ENCODE results near the gene OR13C2.
"Not testable (repeated sequence)": the region's sequence is repeated elsewhere in the genome, so short reads cannot be mapped to it uniquely, and the experiment has no call there.

The OR13C2 gene, protein sequence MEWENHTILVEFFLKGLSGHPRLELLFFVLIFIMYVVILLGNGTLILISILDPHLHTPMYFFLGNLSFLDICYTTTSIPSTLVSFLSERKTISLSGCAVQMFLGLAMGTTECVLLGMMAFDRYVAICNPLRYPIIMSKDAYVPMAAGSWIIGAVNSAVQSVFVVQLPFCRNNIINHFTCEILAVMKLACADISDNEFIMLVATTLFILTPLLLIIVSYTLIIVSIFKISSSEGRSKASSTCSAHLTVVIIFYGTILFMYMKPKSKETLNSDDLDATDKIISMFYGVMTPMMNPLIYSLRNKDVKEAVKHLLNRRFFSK

DNA sequence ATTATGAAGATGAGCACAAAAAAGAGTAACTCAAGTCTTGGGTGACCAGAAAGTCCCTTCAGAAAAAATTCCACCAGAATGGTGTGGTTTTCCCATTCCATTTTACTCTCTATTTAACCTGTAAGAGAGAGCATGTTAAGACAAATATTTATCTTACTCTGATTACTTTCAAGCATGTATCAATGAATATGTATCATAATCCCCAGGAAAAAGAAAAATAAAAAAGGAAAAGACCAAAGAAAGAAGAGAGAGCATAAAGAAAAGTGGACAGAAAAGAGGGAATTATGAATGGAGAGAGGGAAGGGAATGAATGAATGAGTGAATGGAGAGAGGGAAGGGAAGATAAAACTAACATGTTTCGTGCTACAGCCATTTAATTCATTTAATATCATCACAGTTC lies at the start of gene OR13C2:
Gene OR13C2, minus strand, starts transcription at position 101 of the 400 bp plus-strand sequence. Its CDS starts 0 bp downstream, at position 101.
- H3K36me3 ChIP-seq (ENCODE audit: insufficient read depth, low read length); H3K4me1 ChIP-seq (ENCODE audit: insufficient read depth, low read length); H3K9me3 ChIP-seq (ENCODE audit: control insufficient read depth, insufficient read depth, low read length); H3K9ac ChIP-seq (ENCODE audit: low read depth, low read length): not testable (repeated sequence)

DNA sequence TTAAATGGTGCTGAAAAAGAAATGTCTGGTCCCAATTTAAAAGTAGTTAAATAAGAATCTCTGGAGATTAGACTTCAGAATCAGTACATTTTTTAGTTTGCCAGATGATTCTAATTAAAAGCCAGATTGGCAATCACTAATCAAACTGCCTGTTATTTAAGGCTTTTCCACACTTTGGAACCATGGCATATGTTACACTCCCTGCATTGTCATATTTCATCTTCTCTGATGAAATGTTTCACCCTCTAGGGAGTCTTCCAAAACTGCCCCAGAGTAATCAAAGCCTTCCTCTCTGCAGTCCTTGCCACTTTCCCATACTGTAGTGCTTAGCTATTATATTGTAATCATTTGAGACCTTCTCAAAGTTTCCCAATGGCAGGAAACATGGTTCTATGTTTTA lies 30.0 kb upstream of the OR13C2 start:
- no peaks in the 10 kb centered on the region for H3K4me1 ChIP-seq (ENCODE audit: insufficient read depth, low read length)
- no peaks in the 10 kb centered on the region; the same call in 1 of the 2 replicates for H3K9me3 ChIP-seq (ENCODE audit: control insufficient read depth, insufficient read depth, low read length)
- no peaks in the 10 kb centered on the region for H3K36me3 ChIP-seq (ENCODE audit: insufficient read depth, low read length)
- H3K9ac ChIP-seq (ENCODE audit: low read depth, low read length), result no peak overlapping the region

DNA sequence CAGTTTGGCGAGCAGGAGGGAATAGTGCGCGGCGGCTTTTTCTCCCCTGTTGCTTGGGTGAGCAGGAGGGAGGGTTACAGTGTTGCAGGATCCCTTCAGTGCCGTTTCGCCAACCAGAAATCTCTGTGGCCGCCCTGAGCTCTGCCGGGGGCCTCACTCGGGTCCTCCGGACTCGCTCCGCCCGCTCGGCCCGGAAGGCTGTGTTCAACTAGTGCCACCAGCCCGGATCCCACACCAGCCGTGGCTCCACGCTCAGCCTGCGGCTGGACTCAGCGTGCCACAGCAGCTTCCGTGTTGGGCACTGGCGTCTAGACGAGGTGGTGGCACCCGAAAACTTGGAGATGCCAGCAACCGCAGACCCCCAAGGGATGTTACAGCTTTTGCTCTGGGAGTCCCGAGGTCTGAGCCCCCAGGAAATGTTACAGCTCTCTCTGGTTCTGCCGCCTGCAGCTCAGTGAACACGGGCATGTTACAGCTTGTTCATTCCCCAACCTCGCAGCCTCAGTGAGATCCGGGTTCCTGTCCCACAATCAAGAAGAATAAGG lies 28.6 kb upstream of the OR13C2 start:
- Histone ChIP-seq H3K9me3 (ENCODE audit: control insufficient read depth, insufficient read depth, low read length) (no peaks in the 10 kb centered on the region), H3K4me1 (ENCODE audit: insufficient read depth, low read length) (no peaks in the 10 kb centered on the region), H3K9ac (ENCODE audit: low read depth, low read length) (no peak overlapping the region), H3K36me3 (ENCODE audit: insufficient read depth, low read length) (no peaks in the 10 kb centered on the region)

DNA sequence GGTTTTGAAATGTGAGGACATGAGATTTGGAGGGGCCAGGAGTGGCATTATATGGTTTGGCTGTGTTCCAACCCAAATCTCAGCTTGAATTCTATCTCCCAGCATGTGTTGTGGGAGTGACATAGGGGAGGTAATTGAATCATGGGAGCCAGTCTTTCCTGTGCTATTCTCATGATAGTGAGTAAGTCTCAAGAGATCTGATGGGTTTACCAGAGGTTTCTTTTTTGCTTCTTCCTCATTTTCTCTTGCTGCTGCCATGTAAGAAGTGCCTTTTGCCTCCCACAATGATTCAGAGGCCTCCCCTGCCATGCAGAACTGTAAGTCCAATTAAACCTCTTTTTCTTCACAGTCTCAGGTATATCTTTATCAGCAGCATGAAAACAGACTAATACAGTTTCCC lies 20.5 kb upstream of the OR13C2 start:
- not testable (repeated sequence) for H3K9ac ChIP-seq (ENCODE audit: low read depth, low read length)

DNA sequence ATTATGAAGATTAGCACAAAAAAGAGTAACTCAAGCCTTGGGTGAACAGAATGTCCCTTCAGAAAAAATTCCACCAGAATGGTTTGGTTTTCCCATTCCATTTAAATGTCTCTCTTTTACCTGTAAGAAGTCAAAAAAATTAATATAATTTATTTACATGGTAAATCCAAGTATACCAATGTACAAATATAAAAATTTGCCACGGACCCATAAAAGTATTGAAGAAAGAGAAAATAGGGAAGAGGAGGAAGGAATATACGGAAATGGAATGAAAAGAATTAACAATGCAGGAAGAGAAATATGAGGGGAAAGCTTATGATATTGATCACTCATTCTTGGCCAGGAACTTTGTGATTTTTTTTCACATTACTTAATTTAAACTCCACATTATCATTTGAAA lies 12.7 kb upstream of the OR13C2 start, which contains the start of gene OR13C9:
Gene OR13C9, minus strand, starts transcription at position 101 of the 400 bp plus-strand sequence. Its CDS starts 0 bp downstream, at position 101.
- Histone ChIP-seq H3K4me1 (ENCODE audit: insufficient read depth, low read length) (no peaks in the 10 kb centered on the region), H3K36me3 (ENCODE audit: insufficient read depth, low read length) (no peaks in the 10 kb centered on the region), H3K9me3 (ENCODE audit: control insufficient read depth, insufficient read depth, low read length) (no peaks in the 10 kb centered on the region), H3K9ac (ENCODE audit: low read depth, low read length) (no peak within 1 kb of the TSS)

More for the DNA sequence above, 20.5 kb upstream of the OR13C2 start:
- H3K4me1 ChIP-seq (ENCODE audit: insufficient read depth, low read length); H3K36me3 ChIP-seq (ENCODE audit: insufficient read depth, low read length); H3K9me3 ChIP-seq (ENCODE audit: control insufficient read depth, insufficient read depth, low read length): not testable (repeated sequence)

DNA sequence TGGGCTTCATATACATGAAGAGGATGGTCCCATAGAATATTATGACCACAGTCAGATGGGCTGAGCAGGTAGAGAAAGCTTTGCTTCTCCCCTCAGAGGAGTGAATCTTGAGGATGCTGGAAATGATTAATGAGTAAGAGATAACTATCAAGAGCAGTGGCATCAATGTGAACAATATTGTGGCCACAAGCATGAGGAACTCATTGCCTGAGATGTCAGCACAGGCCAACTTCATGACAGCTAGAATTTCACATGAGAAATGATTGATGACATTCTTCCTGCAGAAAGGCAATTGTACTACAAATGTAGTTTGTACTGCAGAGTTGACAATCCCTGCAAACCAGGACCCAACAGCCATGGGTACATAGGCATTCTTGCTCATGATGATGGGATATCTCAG lies 12.0 kb upstream of the OR13C2 start:
- no peak overlapping the region for H3K9ac ChIP-seq (ENCODE audit: low read depth, low read length)

DNA sequence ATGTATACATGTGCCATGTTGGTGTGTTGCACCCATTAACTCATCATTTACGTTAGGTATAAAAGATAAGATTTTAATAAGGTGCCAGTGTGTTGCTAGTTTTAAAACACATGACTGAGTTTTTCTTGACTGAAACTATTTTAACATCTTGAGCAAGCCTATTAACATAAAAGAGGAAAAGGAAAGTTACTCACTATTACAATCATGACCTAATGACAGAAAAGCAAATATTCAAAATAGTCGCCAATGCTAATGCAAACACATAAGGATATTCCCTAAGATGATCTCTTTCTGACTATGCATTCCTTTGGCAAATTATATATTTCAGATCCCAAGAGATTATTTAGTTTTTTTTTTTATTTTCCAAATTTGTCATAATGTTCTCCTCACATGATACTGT lies 5.8 kb upstream of the OR13C2 start:
- Histone ChIP-seq H3K9ac (ENCODE audit: low read depth, low read length) (no peak overlapping the region), H3K4me1 (ENCODE audit: insufficient read depth, low read length) (no peaks in the 10 kb centered on the region), H3K36me3 (ENCODE audit: insufficient read depth, low read length) (no peaks in the 10 kb centered on the region), H3K9me3 (ENCODE audit: control insufficient read depth, insufficient read depth, low read length) (no peaks in the 10 kb centered on the region)

More for the DNA sequence above, 12.0 kb upstream of the OR13C2 start:
- Histone ChIP-seq H3K36me3 (ENCODE audit: insufficient read depth, low read length) (no peaks in the 10 kb centered on the region), H3K9me3 (ENCODE audit: control insufficient read depth, insufficient read depth, low read length) (no peaks in the 10 kb centered on the region), H3K4me1 (ENCODE audit: insufficient read depth, low read length) (no peaks in the 10 kb centered on the region)

DNA sequence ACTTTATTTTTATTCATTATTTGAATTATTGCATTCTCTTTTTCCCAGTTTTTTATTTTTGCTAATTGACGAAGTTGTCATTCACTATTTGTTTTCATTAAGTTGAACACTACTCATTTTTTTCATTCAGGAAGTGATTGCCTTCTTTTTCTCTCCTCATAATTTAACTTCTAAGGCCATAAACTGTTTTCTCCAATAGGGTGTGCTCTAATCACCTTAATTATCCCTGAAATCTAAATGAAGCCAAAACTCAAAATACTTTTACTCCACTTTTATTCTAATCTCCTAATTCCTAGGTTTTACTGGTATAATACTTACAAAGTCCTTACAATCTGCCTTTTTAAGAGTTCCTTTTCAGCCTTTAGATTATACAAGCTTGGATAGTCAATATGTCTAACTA lies 2.9 kb upstream of the OR13C2 start:
- Histone ChIP-seq H3K9me3 (ENCODE audit: control insufficient read depth, insufficient read depth, low read length) (no peaks in the 10 kb centered on the region), H3K9ac (ENCODE audit: low read depth, low read length) (no peak overlapping the region), H3K4me1 (ENCODE audit: insufficient read depth, low read length) (no peaks in the 10 kb centered on the region), H3K36me3 (ENCODE audit: insufficient read depth, low read length) (no peaks in the 10 kb centered on the region)

DNA sequence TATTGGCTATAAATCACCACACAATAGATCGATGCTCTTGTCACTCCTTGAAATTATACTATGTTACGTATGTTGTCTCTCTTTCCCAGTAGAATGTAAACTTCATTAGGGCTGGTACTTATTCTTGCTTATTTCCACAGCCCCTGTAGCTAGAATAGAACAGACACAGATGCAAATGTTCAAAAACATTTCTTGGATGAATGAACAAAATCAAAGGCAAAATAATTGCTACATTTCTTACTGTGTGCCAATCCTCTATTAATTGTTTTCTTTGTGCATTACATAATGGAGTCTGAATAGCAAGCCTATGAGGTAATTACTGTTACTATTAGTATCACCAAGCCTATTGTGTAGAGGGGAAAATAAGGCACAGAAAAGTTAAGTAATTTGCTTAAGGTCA lies 725 bp upstream of the OR13C2 start:
- Histone ChIP-seq H3K9me3 (ENCODE audit: control insufficient read depth, insufficient read depth, low read length) (no peaks in the 10 kb centered on the region), H3K4me1 (ENCODE audit: insufficient read depth, low read length) (no peaks in the 10 kb centered on the region), H3K36me3 (ENCODE audit: insufficient read depth, low read length) (no peaks in the 10 kb centered on the region), H3K9ac (ENCODE audit: low read depth, low read length) (no peak overlapping the region)

DNA sequence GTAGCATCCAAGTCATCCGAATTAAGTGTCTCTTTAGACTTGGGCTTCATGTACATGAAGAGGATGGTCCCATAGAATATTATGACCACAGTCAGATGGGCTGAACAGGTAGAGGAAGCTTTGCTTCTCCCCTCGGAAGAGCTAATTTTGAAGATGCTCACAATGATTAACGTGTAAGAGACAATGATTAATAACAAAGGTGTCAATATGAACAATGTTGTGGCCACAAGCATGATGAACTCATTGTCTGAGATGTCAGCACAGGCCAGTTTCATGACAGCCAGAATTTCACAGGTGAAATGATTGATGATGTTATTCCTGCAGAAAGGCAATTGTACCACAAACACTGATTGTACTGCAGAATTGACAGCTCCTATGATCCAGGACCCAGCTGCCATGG lies 626 bp downstream of the OR13C2 start:
- Histone ChIP-seq H3K4me1 (ENCODE audit: insufficient read depth, low read length) (no peaks in the 10 kb centered on the region), H3K36me3 (ENCODE audit: insufficient read depth, low read length) (no peaks in the 10 kb centered on the region), H3K9ac (ENCODE audit: low read depth, low read length) (no peak overlapping the region), H3K9me3 (ENCODE audit: control insufficient read depth, insufficient read depth, low read length) (no peaks in the 10 kb centered on the region)

DNA sequence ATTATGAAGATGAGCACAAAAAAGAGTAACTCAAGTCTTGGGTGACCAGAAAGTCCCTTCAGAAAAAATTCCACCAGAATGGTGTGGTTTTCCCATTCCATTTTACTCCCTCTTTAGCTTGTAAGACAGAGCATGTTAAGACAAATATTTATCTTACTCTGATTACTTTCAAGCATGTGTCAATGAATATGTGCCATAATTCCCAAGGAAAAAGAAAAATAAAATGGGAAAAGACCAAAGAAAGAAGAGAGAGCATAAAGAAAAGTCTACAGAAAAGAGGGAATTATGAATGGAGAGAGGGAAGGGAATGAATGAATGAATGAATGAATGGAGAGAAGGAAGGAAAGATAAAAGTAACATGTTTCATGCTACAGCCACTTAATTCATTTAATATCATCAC lies 6.1 kb downstream of the OR13C2 start, which contains the start of gene OR13C5:
Gene OR13C5, minus strand, starts transcription at position 101 of the 400 bp plus-strand sequence. Its CDS starts 0 bp downstream, at position 101.
- not testable (repeated sequence) for H3K9ac ChIP-seq (ENCODE audit: low read depth, low read length); H3K4me1 ChIP-seq (ENCODE audit: insufficient read depth, low read length); H3K9me3 ChIP-seq (ENCODE audit: control insufficient read depth, insufficient read depth, low read length); H3K36me3 ChIP-seq (ENCODE audit: insufficient read depth, low read length)

DNA sequence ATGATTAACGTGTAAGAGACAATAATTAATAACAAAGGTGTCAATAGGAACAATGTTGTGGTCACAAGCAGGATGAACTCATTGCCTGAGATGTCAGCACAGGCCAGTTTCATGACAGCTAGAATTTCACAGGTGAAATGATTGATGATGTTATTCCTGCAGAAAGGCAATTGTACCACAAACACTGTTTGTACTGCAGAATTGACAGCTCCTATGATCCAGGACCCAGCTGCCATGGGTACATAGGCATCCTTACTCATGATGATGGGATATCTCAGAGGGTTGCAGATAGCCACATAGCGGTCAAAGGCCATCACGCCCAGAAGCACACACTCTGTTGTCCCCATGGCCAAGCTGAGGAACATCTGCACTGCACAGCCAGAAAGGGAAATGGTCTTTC lies 6.7 kb downstream of the OR13C2 start:
- not testable (repeated sequence) for H3K4me1 ChIP-seq (ENCODE audit: insufficient read depth, low read length); H3K9ac ChIP-seq (ENCODE audit: low read depth, low read length); H3K36me3 ChIP-seq (ENCODE audit: insufficient read depth, low read length); H3K9me3 ChIP-seq (ENCODE audit: control insufficient read depth, insufficient read depth, low read length)

DNA sequence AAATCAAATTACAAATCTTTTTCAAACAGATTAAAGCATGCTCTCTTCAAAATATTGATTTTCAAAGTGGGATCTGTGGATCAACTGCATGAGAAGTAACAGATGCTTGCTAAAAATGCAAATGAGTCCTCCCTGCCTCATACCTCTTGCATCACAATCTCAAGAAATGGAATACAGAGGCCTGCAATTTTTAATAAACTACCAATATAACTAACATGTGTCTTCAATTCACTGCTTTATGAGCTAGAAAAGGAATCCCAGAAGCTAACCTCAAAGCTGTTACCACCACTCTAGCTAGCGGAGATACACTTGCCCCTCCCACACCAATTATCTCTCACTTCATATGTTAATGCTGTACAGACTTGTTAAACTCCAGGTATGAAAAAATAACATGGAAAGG lies 15.8 kb downstream of the OR13C2 start:
- Histone ChIP-seq H3K9ac (ENCODE audit: low read depth, low read length) (no peak overlapping the region), H3K4me1 (ENCODE audit: insufficient read depth, low read length) (no peaks in the 10 kb centered on the region), H3K9me3 (ENCODE audit: control insufficient read depth, insufficient read depth, low read length) (no peaks in the 10 kb centered on the region), H3K36me3 (ENCODE audit: insufficient read depth, low read length) (no peaks in the 10 kb centered on the region)

DNA sequence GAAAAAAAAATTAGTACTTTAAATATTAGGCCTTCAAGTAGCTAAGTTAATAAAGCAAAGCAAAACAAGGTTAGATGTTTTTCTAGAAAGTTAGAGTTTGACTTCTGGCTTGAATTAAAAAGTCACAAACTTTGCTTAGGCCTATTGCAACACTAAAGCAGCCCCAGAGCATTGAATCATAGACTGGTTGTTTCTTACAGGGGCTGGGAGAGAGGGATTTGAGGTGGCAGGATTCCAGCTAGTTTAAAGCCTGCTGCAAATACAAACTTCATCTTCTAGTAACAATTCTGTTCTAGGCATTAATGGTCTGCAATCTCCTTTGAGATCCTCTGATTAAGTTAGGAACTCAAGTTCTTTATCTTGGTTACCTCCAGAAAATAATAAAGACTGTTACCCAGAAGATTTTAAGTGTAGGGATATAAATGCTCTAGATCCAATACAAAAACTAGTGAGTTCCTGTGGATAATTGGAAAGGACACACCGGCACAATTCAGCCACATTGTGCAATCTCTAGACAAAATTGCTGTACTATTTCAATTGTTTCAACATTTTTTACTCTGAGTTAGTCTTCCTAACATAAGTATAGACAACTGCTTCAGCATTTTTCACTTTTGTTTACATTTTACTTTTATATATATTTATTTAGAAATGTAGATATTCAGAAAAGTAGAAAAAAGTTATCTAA lies 18.8 kb downstream of the OR13C2 start:
- Histone ChIP-seq H3K9me3 (ENCODE audit: control insufficient read depth, insufficient read depth, low read length) (no peaks in the 10 kb centered on the region), H3K9ac (ENCODE audit: low read depth, low read length) (no peak overlapping the region), H3K36me3 (ENCODE audit: insufficient read depth, low read length) (no peaks in the 10 kb centered on the region), H3K4me1 (ENCODE audit: insufficient read depth, low read length) (no peaks in the 10 kb centered on the region)

DNA sequence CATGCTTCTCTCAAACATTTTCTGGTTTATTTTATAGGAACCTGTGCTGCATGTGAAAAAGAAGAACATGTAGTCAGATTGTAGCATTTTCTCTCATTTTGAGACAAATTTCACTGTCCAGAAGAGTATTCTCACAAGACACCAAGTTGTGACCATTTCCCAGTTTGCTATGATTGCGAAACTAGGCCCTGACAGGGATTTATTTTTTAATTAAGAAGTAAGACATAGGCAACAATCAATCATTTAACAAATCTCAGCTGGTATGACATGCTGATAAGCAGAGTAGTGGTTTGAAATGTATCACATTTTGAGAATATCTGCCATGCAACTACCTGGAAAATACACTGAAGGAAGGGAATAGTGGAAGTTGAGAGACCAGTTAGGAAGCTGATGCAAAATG lies 24.9 kb downstream of the OR13C2 start:
- Histone ChIP-seq H3K9me3 (ENCODE audit: control insufficient read depth, insufficient read depth, low read length) (no peaks in the 10 kb centered on the region), H3K36me3 (ENCODE audit: insufficient read depth, low read length) (no peaks in the 10 kb centered on the region), H3K9ac (ENCODE audit: low read depth, low read length) (no peak overlapping the region), H3K4me1 (ENCODE audit: insufficient read depth, low read length) (no peaks in the 10 kb centered on the region)
